ENCODE measurements around the gene DNAH17. TPM values are rescaled to one million over a fixed set of nuclear protein-coding genes. Genes with fewer than 3 reads are reported as not detected.

DNAH17 gene
- total and polyA plus RNA-seq, 4 donors, result 0.61 to 4.8 (median 2.7) TPM

GRCh38 chr17:78415821-78416711 is 161.1 kb downstream of the DNAH17 start:
- Histone ChIP-seq H3K36me3 (ENCODE audit: control insufficient read depth, insufficient read depth, low read length) (peaks cover 68% of the 10 kb centered on the region), H3K27ac (ENCODE audit: low read depth, low read length) (peak overlapping the region; percentile 61), H3K4me1 (ENCODE audit: control insufficient read depth, insufficient read depth, low read length) (peaks cover 57% of the 10 kb centered on the region), H3K27me3 (ENCODE audit: control insufficient read depth, insufficient read depth, low read length) (no peaks in the 10 kb centered on the region), H3K4me3 (ENCODE audit: low read depth, low read length) (no peak overlapping the region), H3K9me3 (ENCODE audit: control insufficient read depth, insufficient read depth, low read length) (no peaks in the 10 kb centered on the region)
- DNase-seq (ENCODE audit: low read depth in 4 of 6, low spot score in 6 of 6), result peak in 1 of 6 donors; percentile 46
- WGBS (ENCODE audit: insufficient coverage), result 63% methylated on average over 16 of the region's 17 CpGs

- no peak for DNase-seq (ENCODE audit: low read depth in 4 of 6, low spot score in 6 of 6)
- peaks cover 60% of the 10 kb centered on the region for H3K36me3 ChIP-seq (ENCODE audit: control insufficient read depth, insufficient read depth, low read length)
- no peaks in the 10 kb centered on the region for H3K9me3 ChIP-seq (ENCODE audit: control insufficient read depth, insufficient read depth, low read length)
- H3K4me3 ChIP-seq (ENCODE audit: low read depth, low read length), result no peak overlapping the region
- no peaks in the 10 kb centered on the region for H3K27me3 ChIP-seq (ENCODE audit: control insufficient read depth, insufficient read depth, low read length)
- 89% methylated on average over 33 of the region's 34 CpGs for WGBS (ENCODE audit: insufficient coverage)
- peaks cover 51% of the 10 kb centered on the region for H3K4me1 ChIP-seq (ENCODE audit: control insufficient read depth, insufficient read depth, low read length)
- no peak overlapping the region for H3K27ac ChIP-seq (ENCODE audit: low read depth, low read length)
Measured at GRCh38 chr17:78414178-78415162, 162.7 kb downstream of the DNAH17 start.

- no peak overlapping the region for H3K4me3 ChIP-seq (ENCODE audit: low read depth, low read length)
- no peak overlapping the region for H3K27ac ChIP-seq (ENCODE audit: low read depth, low read length)
- H3K9me3 ChIP-seq (ENCODE audit: control insufficient read depth, insufficient read depth, low read length), result no peaks in the 10 kb centered on the region
- DNase-seq (ENCODE audit: low read depth in 4 of 6, low spot score in 6 of 6), result no peak
- peaks cover 65% of the 10 kb centered on the region for H3K36me3 ChIP-seq (ENCODE audit: control insufficient read depth, insufficient read depth, low read length)
- peaks cover 43% of the 10 kb centered on the region for H3K4me1 ChIP-seq (ENCODE audit: control insufficient read depth, insufficient read depth, low read length)
- 98% methylated on average over 6 of the region's 10 CpGs for WGBS (ENCODE audit: insufficient coverage)
- H3K27me3 ChIP-seq (ENCODE audit: control insufficient read depth, insufficient read depth, low read length), result no peaks in the 10 kb centered on the region
Measured at GRCh38 chr17:78412403-78412802, 164.8 kb downstream of the DNAH17 start.

GRCh38 chr17:78411241-78411857 is 165.8 kb downstream of the DNAH17 start:
- H3K36me3 ChIP-seq (ENCODE audit: control insufficient read depth, insufficient read depth, low read length), result peaks cover 70% of the 10 kb centered on the region
- H3K9me3 ChIP-seq (ENCODE audit: control insufficient read depth, insufficient read depth, low read length), result no peaks in the 10 kb centered on the region
- WGBS (ENCODE audit: insufficient coverage), result 76% methylated on average over 8 of the region's 17 CpGs
- H3K27ac ChIP-seq (ENCODE audit: low read depth, low read length), result no peak overlapping the region
- no peak for DNase-seq (ENCODE audit: low read depth in 4 of 6, low spot score in 6 of 6)
- peaks cover 39% of the 10 kb centered on the region for H3K4me1 ChIP-seq (ENCODE audit: control insufficient read depth, insufficient read depth, low read length)
- H3K4me3 ChIP-seq (ENCODE audit: low read depth, low read length), result no peak overlapping the region
- no peaks in the 10 kb centered on the region for H3K27me3 ChIP-seq (ENCODE audit: control insufficient read depth, insufficient read depth, low read length)

GRCh38 chr17:78409191-78409928 is 167.8 kb downstream of the DNAH17 start:
- Histone ChIP-seq H3K36me3 (ENCODE audit: control insufficient read depth, insufficient read depth, low read length) (peaks cover 74% of the 10 kb centered on the region), H3K27me3 (ENCODE audit: control insufficient read depth, insufficient read depth, low read length) (no peaks in the 10 kb centered on the region), H3K27ac (ENCODE audit: low read depth, low read length) (no peak overlapping the region), H3K9me3 (ENCODE audit: control insufficient read depth, insufficient read depth, low read length) (no peaks in the 10 kb centered on the region), H3K4me1 (ENCODE audit: control insufficient read depth, insufficient read depth, low read length) (peaks cover 27% of the 10 kb centered on the region), H3K4me3 (ENCODE audit: low read depth, low read length) (no peak overlapping the region)
- WGBS (ENCODE audit: insufficient coverage), result 86% methylated on average over 8 of the region's 12 CpGs
- DNase-seq (ENCODE audit: low read depth in 4 of 6, low spot score in 6 of 6), result no peak

- H3K4me1 ChIP-seq (ENCODE audit: control insufficient read depth, insufficient read depth, low read length), result peaks cover 20% of the 10 kb centered on the region
- no peaks in the 10 kb centered on the region for H3K27me3 ChIP-seq (ENCODE audit: control insufficient read depth, insufficient read depth, low read length)
- no peak for DNase-seq (ENCODE audit: low read depth in 4 of 6, low spot score in 6 of 6)
- peaks cover 74% of the 10 kb centered on the region for H3K36me3 ChIP-seq (ENCODE audit: control insufficient read depth, insufficient read depth, low read length)
- WGBS (ENCODE audit: insufficient coverage), result 93% methylated on average over 20 of the region's 23 CpGs
- no peaks in the 10 kb centered on the region for H3K9me3 ChIP-seq (ENCODE audit: control insufficient read depth, insufficient read depth, low read length)
- H3K27ac ChIP-seq (ENCODE audit: low read depth, low read length), result no peak overlapping the region
- no peak overlapping the region for H3K4me3 ChIP-seq (ENCODE audit: low read depth, low read length)
Measured at GRCh38 chr17:78408476-78409050, 168.6 kb downstream of the DNAH17 start.

- no peaks in the 10 kb centered on the region for H3K27me3 ChIP-seq (ENCODE audit: control insufficient read depth, insufficient read depth, low read length)
- no peak overlapping the region for H3K27ac ChIP-seq (ENCODE audit: low read depth, low read length)
- H3K4me1 ChIP-seq (ENCODE audit: control insufficient read depth, insufficient read depth, low read length), result peaks cover 16% of the 10 kb centered on the region
- DNase-seq (ENCODE audit: low read depth in 4 of 6, low spot score in 6 of 6), result no peak
- peaks cover 74% of the 10 kb centered on the region for H3K36me3 ChIP-seq (ENCODE audit: control insufficient read depth, insufficient read depth, low read length)
- H3K4me3 ChIP-seq (ENCODE audit: low read depth, low read length), result no peak overlapping the region
- 76% methylated on average over 7 of the region's 7 CpGs for WGBS (ENCODE audit: insufficient coverage)
- H3K9me3 ChIP-seq (ENCODE audit: control insufficient read depth, insufficient read depth, low read length), result no peaks in the 10 kb centered on the region
Measured at GRCh38 chr17:78407387-78408000, 169.7 kb downstream of the DNAH17 start.

- H3K4me1 ChIP-seq (ENCODE audit: control insufficient read depth, insufficient read depth, low read length), result peaks cover 14% of the 10 kb centered on the region
- WGBS (ENCODE audit: insufficient coverage), result 98% methylated on average over 4 of the region's 8 CpGs
- no peak for DNase-seq (ENCODE audit: low read depth in 4 of 6, low spot score in 6 of 6)
- no peak overlapping the region for H3K4me3 ChIP-seq (ENCODE audit: low read depth, low read length)
- H3K27me3 ChIP-seq (ENCODE audit: control insufficient read depth, insufficient read depth, low read length), result no peaks in the 10 kb centered on the region
- H3K36me3 ChIP-seq (ENCODE audit: control insufficient read depth, insufficient read depth, low read length), result peaks cover 76% of the 10 kb centered on the region
- no peaks in the 10 kb centered on the region for H3K9me3 ChIP-seq (ENCODE audit: control insufficient read depth, insufficient read depth, low read length)
- no peak overlapping the region for H3K27ac ChIP-seq (ENCODE audit: low read depth, low read length)
Measured at GRCh38 chr17:78406920-78407319, 170.3 kb downstream of the DNAH17 start.

Measured in spinal cord (tissue), 10 donors.